ENCODE results near the gene SLC9A8.
"Not testable (repeated sequence)": the region's sequence is repeated elsewhere in the genome, so short reads cannot be mapped to it uniquely, and the experiment has no call there.

SLC9A8 gene

GRCh38 chr20:49894073-49894470, 81.4 kb downstream of the SLC9A8 start:
- Histone ChIP-seq H3K79me2 (ENCODE audit: insufficient read depth, low read length) (no peaks in the 10 kb centered on the region), H2AFZ (ENCODE audit: low read depth, low read length, severe bottlenecking) (no peak overlapping the region), H3K4me2 (ENCODE audit: low read depth, low read length, poor library complexity, severe bottlenecking) (no peak overlapping the region), H3K9me3 (ENCODE audit: insufficient read depth, low read length) (no peaks in the 10 kb centered on the region), H3K9me2 (replicated peaks; ENCODE audit: insufficient read depth, low read length) (no peaks in the 10 kb centered on the region), H3K9ac (ENCODE audit: low read length) (no peak overlapping the region), H4K20me1 (ENCODE audit: low read depth, low read length) (no peaks in the 10 kb centered on the region), H3F3A (ENCODE audit: insufficient read depth) (no peaks in the 10 kb centered on the region), H3K4me3 (ENCODE audit: insufficient read depth, low read length, poor library complexity, severe bottlenecking) (no peak overlapping the region), H3K36me3 (ENCODE audit: low read length) (no peaks in the 10 kb centered on the region), H3K27me3 (ENCODE audit: low read length) (no peaks in the 10 kb centered on the region), H3K27ac (ENCODE audit: low read depth, low read length) (no peak overlapping the region)
- TF ChIP-seq EZH2phosphoT487 (conservative IDR thresholded peaks at IDR 0.05; ENCODE audit: low read length) = no peak
- TF ChIP-seq CTCF (IDR thresholded peaks at IDR 0.05; ENCODE audit: insufficient read depth, low read length, poor library complexity, severe bottlenecking) = no peak

- not testable (repeated sequence) for H3K9me3 ChIP-seq (ENCODE audit: insufficient read depth, low read length); H3K27me3 ChIP-seq (ENCODE audit: low read length); H3K27ac ChIP-seq (ENCODE audit: low read depth, low read length); H3K4me2 ChIP-seq (ENCODE audit: low read depth, low read length, poor library complexity, severe bottlenecking); H3F3A ChIP-seq (ENCODE audit: insufficient read depth); H4K20me1 ChIP-seq (ENCODE audit: low read depth, low read length); H2AFZ ChIP-seq (ENCODE audit: low read depth, low read length, severe bottlenecking); H3K36me3 ChIP-seq (ENCODE audit: low read length); H3K79me2 ChIP-seq (ENCODE audit: insufficient read depth, low read length); H3K9me2 ChIP-seq (replicated peaks; ENCODE audit: insufficient read depth, low read length); H3K9ac ChIP-seq (ENCODE audit: low read length); H3K4me3 ChIP-seq (ENCODE audit: insufficient read depth, low read length, poor library complexity, severe bottlenecking)
Observed at GRCh38 chr20:49895474-49896093, 83.0 kb downstream of the SLC9A8 start.

- H3K27ac ChIP-seq (ENCODE audit: low read depth, low read length) = no peak overlapping the region
- no peaks in the 10 kb centered on the region for H3K9me3 ChIP-seq (ENCODE audit: insufficient read depth, low read length)
- H3K36me3 ChIP-seq (ENCODE audit: low read length) = no peaks in the 10 kb centered on the region
- TF ChIP-seq CTCF (IDR thresholded peaks at IDR 0.05; ENCODE audit: insufficient read depth, low read length, poor library complexity, severe bottlenecking) (no peak), EZH2phosphoT487 (conservative IDR thresholded peaks at IDR 0.05; ENCODE audit: low read length) (no peak)
- H4K20me1 ChIP-seq (ENCODE audit: low read depth, low read length) = no peaks in the 10 kb centered on the region
- H3K9me2 ChIP-seq (replicated peaks; ENCODE audit: insufficient read depth, low read length) = no peaks in the 10 kb centered on the region
- H3F3A ChIP-seq (ENCODE audit: insufficient read depth) = no peaks in the 10 kb centered on the region
- H3K79me2 ChIP-seq (ENCODE audit: insufficient read depth, low read length) = no peaks in the 10 kb centered on the region
- no peak overlapping the region for H2AFZ ChIP-seq (ENCODE audit: low read depth, low read length, severe bottlenecking)
- H3K9ac ChIP-seq (ENCODE audit: low read length) = no peak overlapping the region
- H3K27me3 ChIP-seq (ENCODE audit: low read length) = no peaks in the 10 kb centered on the region
- H3K4me2 ChIP-seq (ENCODE audit: low read depth, low read length, poor library complexity, severe bottlenecking) = no peak overlapping the region
- H3K4me3 ChIP-seq (ENCODE audit: insufficient read depth, low read length, poor library complexity, severe bottlenecking) = no peak overlapping the region
Observed at GRCh38 chr20:49896204-49896603, 83.6 kb downstream of the SLC9A8 start.

GRCh38 chr20:49899541-49900383, 87.1 kb downstream of the SLC9A8 start:
- H3K9ac ChIP-seq (ENCODE audit: low read length) = no peak overlapping the region
- no peaks in the 10 kb centered on the region for H3K27me3 ChIP-seq (ENCODE audit: low read length)
- no peak overlapping the region for H3K4me3 ChIP-seq (ENCODE audit: insufficient read depth, low read length, poor library complexity, severe bottlenecking)
- H3K4me2 ChIP-seq (ENCODE audit: low read depth, low read length, poor library complexity, severe bottlenecking) = no peak overlapping the region
- no peaks in the 10 kb centered on the region for H3K9me2 ChIP-seq (replicated peaks; ENCODE audit: insufficient read depth, low read length)
- no peak overlapping the region for H3K27ac ChIP-seq (ENCODE audit: low read depth, low read length)
- H4K20me1 ChIP-seq (ENCODE audit: low read depth, low read length) = no peaks in the 10 kb centered on the region
- no peak for TF ChIP-seq EZH2phosphoT487 (conservative IDR thresholded peaks at IDR 0.05; ENCODE audit: low read length)
- TF ChIP-seq CTCF (IDR thresholded peaks at IDR 0.05; ENCODE audit: insufficient read depth, low read length, poor library complexity, severe bottlenecking) = no peak
- no peaks in the 10 kb centered on the region for H3K79me2 ChIP-seq (ENCODE audit: insufficient read depth, low read length)
- H3F3A ChIP-seq (ENCODE audit: insufficient read depth) = no peaks in the 10 kb centered on the region
- no peaks in the 10 kb centered on the region for H3K9me3 ChIP-seq (ENCODE audit: insufficient read depth, low read length)
- H3K36me3 ChIP-seq (ENCODE audit: low read length) = no peaks in the 10 kb centered on the region
- no peak overlapping the region for H2AFZ ChIP-seq (ENCODE audit: low read depth, low read length, severe bottlenecking)
